ENCODE measurements around the gene ASGR1.
A peak's percentile ranks its signal among the peaks of the same experiment; 100 is the strongest.
"Not testable (repeated sequence)": the region's sequence is repeated elsewhere in the genome, so short reads cannot be mapped to it uniquely, and the experiment has no call there.

ASGR1 gene

DNA sequence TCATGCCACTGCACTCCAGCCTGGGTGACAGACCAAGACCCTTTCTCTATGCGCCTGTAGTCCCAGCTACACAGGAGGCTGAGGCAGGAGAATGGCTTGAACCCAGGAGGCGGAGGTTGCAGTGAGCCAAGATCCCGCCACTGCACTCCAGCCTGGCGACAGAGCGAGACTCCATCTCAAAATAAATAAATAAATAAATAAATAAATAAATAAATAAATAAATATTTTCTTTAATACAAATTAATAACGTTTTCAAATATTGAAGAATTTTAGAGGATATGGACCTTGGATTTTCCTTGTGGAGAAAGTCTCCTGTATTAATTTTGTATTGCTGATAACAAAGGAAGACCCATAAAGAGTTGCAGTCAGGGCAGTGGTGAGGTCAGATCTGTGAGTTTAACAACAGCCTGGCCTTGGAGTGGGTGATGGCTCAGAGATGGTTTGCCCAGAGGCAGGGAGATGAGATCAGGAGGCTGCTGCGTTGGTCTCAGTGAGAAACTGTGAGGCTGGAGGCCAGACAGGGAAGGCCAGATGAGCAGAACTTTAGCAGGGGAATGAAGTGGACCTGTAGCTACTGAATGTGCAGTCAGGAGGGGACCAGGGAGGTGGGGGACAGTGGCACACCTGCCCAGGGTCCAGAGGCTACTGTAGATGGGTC is 4.4 kb upstream of the ASGR1 start:
- no peak overlapping the region for H3K9ac ChIP-seq (ENCODE audit: low read length)
- no peaks in the 10 kb centered on the region for H3K27me3 ChIP-seq (replicated peaks; ENCODE audit: control insufficient read depth, insufficient read depth, low read length)
- H3K9me3 ChIP-seq (ENCODE audit: control insufficient read depth, low read length), result no peaks in the 10 kb centered on the region
- DNase-seq (ENCODE audit: low read depth), result no peak
- H3K4me1 ChIP-seq (ENCODE audit: control insufficient read depth, insufficient read depth, low read length), result no peaks in the 10 kb centered on the region
- no peaks in the 10 kb centered on the region for H3K36me3 ChIP-seq (ENCODE audit: control insufficient read depth, insufficient read depth, low read length, severe bottlenecking)
- no peak overlapping the region for H3K4me3 ChIP-seq (ENCODE audit: low read length)

DNA sequence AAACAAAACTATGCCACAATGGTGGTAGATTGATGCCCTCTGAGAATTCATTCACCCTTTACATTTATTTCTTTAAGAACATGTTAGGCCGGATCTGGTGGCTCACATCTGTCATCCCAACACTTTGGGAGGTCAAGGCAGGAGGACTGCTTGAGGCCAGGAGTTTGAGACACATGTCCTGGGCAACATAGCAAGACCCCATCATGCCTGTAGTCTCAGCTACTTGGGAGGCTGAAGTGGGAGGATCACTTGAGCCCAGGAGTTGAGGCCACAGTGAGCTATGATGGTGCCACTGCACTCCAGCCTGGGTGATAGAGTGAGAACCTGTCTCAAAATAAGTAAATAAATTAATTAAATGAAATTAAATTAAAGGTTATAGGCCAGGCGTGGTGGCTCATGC is 2.9 kb upstream of the ASGR1 start:
- H3K36me3 ChIP-seq (ENCODE audit: control insufficient read depth, insufficient read depth, low read length, severe bottlenecking); DNase-seq (ENCODE audit: low read depth); H3K9ac ChIP-seq (ENCODE audit: low read length); H3K27me3 ChIP-seq (replicated peaks; ENCODE audit: control insufficient read depth, insufficient read depth, low read length); H3K4me3 ChIP-seq (ENCODE audit: low read length); H3K9me3 ChIP-seq (ENCODE audit: control insufficient read depth, low read length): not testable (repeated sequence)
- peaks cover 10% of the 10 kb centered on the region for H3K4me1 ChIP-seq (ENCODE audit: control insufficient read depth, insufficient read depth, low read length)

DNA sequence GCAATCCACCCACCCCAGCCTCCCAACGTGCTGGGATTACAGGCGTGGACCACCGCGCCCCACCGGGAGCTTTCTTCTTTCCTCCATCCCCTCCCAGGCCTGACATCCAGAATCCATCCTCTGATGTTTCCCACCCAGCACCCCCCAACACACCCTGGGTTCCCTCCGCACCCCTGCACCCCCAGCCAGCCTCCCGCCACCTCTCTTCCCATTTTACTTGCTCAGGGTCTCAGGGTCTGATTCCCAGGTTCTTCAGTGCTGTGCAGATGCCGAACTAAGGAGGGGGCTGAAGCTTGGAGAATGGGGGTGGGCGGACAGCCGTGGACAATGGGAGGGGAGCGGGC is 225 bp downstream of the ASGR1 start:
- no peak overlapping the region for H3K4me3 ChIP-seq (ENCODE audit: low read length)
- no peaks in the 10 kb centered on the region for H3K9me3 ChIP-seq (ENCODE audit: control insufficient read depth, low read length)
- DNase-seq (ENCODE audit: low read depth), result no peak
- no peaks in the 10 kb centered on the region for H3K36me3 ChIP-seq (ENCODE audit: control insufficient read depth, insufficient read depth, low read length, severe bottlenecking)
- H3K4me1 ChIP-seq (ENCODE audit: control insufficient read depth, insufficient read depth, low read length), result peaks cover 12% of the 10 kb centered on the region
- peaks cover 32% of the 10 kb centered on the region for H3K27me3 ChIP-seq (replicated peaks; ENCODE audit: control insufficient read depth, insufficient read depth, low read length)
- no peak overlapping the region for H3K9ac ChIP-seq (ENCODE audit: low read length)

DNA sequence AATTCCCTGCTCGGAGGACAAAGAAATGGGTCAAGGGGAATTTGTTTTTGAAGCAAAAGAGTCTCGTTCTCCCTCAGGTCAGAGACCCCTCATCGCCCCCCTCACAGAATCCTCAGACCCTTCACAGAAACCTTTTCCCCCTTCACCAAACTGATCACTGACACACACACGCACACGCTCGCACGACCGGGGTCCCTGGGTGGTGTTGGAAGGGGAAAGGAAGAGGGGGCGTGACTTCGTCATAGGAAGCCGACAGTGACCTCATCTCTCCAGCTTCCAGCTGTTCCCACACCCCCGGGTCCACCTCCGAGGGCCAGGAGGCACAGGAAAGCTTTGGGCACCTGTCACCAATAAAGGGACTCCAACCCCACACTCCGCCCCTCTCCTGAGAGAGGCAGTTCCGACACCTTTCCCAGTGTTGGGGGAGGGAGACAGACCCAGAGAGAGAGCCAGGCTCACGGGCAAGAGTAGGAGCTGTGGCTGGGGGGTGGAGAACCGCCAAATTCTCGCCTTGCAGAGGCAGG is 1.2 kb downstream of the ASGR1 start:
- Histone ChIP-seq H3K9ac (ENCODE audit: low read length) (peak overlapping the region; percentile 30), H3K4me1 (ENCODE audit: control insufficient read depth, insufficient read depth, low read length) (peaks cover 12% of the 10 kb centered on the region), H3K27me3 (replicated peaks; ENCODE audit: control insufficient read depth, insufficient read depth, low read length) (peaks cover 32% of the 10 kb centered on the region), H3K9me3 (ENCODE audit: control insufficient read depth, low read length) (no peaks in the 10 kb centered on the region), H3K4me3 (ENCODE audit: low read length) (peak overlapping the region; percentile 70), H3K36me3 (ENCODE audit: control insufficient read depth, insufficient read depth, low read length, severe bottlenecking) (no peaks in the 10 kb centered on the region)
- DNase-seq (ENCODE audit: low read depth), result peak; percentile 36

DNA sequence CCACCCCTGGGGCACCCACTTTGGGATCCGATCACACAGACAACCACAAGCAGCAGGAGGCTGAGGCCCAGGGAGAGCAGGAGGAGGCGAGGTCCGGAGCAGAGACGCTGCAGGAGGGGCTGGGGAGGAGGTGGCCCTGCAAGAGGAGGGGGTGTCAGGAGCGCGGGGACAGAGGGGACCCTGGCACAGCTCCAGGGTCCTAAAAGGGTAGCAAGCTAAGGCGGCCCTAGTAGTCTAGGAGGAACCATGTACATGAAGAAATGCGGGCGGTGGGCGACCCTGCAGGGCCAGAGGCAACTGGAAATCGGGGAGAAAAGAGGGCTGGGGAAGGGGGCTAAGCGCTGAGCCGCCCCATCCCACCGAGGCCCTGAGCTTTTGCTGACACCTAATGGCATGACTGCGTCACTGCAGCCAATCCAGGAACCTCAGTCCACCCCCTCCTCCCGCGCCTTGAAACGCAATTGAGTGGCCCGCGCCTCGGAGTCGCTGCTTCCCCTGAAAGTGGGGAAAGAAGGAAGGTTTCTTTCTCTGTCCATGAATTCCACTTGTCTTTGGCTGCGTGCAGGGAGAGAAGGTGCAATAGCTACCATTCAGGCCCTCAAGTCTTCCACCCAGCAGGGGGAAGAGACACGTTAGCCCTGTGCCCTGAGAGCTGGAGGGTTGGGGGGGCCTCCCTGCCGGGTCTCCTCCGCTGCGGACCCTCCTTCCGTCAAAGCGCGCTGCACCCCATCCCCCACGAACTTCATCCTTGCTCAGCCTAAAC is 1.8 kb downstream of the ASGR1 start:
- peaks cover 12% of the 10 kb centered on the region for H3K4me1 ChIP-seq (ENCODE audit: control insufficient read depth, insufficient read depth, low read length)

DNA sequence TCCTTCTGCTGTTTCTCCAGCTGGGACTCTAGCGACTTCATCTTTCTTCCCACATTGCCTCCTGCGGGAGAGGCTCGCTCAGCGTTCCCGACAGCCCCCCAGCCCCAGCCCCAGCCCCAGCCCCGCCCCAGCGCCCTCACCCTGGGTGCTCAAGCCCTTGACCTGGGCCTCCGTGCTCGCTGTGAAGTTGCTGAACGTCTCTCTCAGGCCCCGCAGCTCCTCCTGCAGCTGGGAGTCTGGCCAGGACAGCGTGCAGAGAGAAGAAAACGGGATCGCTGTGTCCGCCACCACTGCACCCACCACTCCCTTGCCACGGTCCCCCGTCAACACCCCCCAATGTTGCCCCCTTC is 2.4 kb downstream of the ASGR1 start:
- Histone ChIP-seq H3K36me3 (ENCODE audit: control insufficient read depth, insufficient read depth, low read length, severe bottlenecking) (no peaks in the 10 kb centered on the region), H3K4me1 (ENCODE audit: control insufficient read depth, insufficient read depth, low read length) (peaks cover 12% of the 10 kb centered on the region), H3K4me3 (ENCODE audit: low read length) (peak overlapping the region; percentile 70), H3K9me3 (ENCODE audit: control insufficient read depth, low read length) (no peaks in the 10 kb centered on the region), H3K27me3 (replicated peaks; ENCODE audit: control insufficient read depth, insufficient read depth, low read length) (peaks cover 32% of the 10 kb centered on the region), H3K9ac (ENCODE audit: low read length) (peak overlapping the region; percentile 30)
- peak; percentile 41 for DNase-seq (ENCODE audit: low read depth)

More for the DNA sequence above, 1.8 kb downstream of the ASGR1 start:
- no peaks in the 10 kb centered on the region for H3K9me3 ChIP-seq (ENCODE audit: control insufficient read depth, low read length)
- peaks cover 32% of the 10 kb centered on the region for H3K27me3 ChIP-seq (replicated peaks; ENCODE audit: control insufficient read depth, insufficient read depth, low read length)
- DNase-seq (ENCODE audit: low read depth), result peak; percentile 90
- H3K4me3 ChIP-seq (ENCODE audit: low read length), result peak overlapping the region; percentile 70
- H3K9ac ChIP-seq (ENCODE audit: low read length), result peak overlapping the region; percentile 30
- H3K36me3 ChIP-seq (ENCODE audit: control insufficient read depth, insufficient read depth, low read length, severe bottlenecking), result no peaks in the 10 kb centered on the region

DNA sequence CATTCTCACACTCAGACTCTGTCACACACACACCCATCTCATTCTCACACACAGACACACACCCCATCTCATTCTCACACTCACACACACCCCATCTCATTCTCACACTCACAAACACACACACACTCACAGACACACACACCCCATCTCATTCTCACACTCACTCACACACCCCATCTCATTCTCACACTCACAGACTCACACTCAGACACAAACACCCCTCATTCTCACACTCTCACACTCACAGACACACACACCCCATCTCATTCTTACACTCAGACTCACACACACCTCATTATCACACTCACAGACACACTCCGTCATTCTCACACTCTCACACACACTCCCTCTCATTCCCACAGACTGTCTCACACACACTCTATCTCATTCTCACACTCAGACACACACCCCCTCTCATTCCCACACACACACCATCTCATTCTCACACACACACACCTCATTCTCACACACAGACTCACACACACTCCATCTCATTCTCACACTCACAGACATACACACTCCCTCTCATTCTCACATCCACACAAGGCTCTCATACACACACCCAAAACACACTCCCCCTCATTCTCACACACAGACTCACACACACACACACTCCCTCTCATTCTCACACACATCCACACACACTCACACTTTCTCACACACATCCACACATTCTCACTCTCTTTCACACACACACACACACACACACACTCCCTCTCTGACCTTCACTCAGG is 2.9 kb downstream of the ASGR1 start:
- DNase-seq (ENCODE audit: low read depth), result no peak
- no peak overlapping the region for H3K9ac ChIP-seq (ENCODE audit: low read length)
- no peaks in the 10 kb centered on the region for H3K9me3 ChIP-seq (ENCODE audit: control insufficient read depth, low read length)
- H3K4me1 ChIP-seq (ENCODE audit: control insufficient read depth, insufficient read depth, low read length), result peaks cover 12% of the 10 kb centered on the region
- H3K4me3 ChIP-seq (ENCODE audit: low read length), result no peak overlapping the region
- no peaks in the 10 kb centered on the region for H3K36me3 ChIP-seq (ENCODE audit: control insufficient read depth, insufficient read depth, low read length, severe bottlenecking)
- H3K27me3 ChIP-seq (replicated peaks; ENCODE audit: control insufficient read depth, insufficient read depth, low read length), result peaks cover 32% of the 10 kb centered on the region

DNA sequence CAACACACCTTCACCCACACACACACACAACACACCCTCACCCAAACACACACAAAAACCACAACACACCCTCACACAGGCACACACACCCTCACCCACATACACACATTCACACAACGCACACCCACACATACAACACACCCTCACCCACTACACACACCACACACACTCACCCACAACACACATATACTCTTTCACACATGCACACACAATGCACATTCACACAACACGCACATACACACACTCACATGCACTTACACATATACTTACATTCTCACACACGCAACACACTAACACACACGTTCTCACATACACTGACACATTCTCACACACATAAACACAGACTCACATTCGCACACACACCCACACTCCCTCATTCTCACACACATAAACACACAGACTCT is 3.8 kb downstream of the ASGR1 start:
- H3K9me3 ChIP-seq (ENCODE audit: control insufficient read depth, low read length), result peaks cover under 1% of the 10 kb centered on the region
- H3K4me1 ChIP-seq (ENCODE audit: control insufficient read depth, insufficient read depth, low read length), result peaks cover 12% of the 10 kb centered on the region
- peaks cover 32% of the 10 kb centered on the region for H3K27me3 ChIP-seq (replicated peaks; ENCODE audit: control insufficient read depth, insufficient read depth, low read length)
- DNase-seq (ENCODE audit: low read depth), result no peak
- H3K9ac ChIP-seq (ENCODE audit: low read length), result no peak overlapping the region
- H3K36me3 ChIP-seq (ENCODE audit: control insufficient read depth, insufficient read depth, low read length, severe bottlenecking), result no peaks in the 10 kb centered on the region
- no peak overlapping the region for H3K4me3 ChIP-seq (ENCODE audit: low read length)

DNA sequence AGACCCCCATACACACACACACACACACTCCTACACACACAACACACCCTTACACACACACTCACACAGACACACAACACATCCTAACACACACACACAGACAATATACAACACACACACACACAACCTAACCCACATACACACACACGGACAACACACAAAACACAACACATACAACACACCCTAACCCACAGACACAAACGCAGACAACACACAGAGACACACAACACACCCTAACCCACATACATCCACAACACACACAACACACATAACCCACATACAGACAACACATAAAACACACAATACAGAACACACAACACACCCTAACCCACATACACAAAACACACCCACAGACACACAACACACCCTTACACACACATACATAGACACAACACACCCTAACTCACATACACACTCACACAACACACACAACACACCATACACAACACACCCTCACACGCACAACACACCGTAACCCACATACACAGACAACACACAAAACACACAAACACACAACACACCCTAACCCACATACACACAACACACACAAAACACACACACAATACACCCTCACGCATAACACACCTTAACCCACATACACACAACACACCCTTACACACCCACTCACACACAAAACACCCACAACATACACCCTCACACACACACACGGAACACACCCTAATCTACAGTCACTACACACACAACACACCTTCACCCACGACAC is 4.4 kb downstream of the ASGR1 start:
- Histone ChIP-seq H3K4me1 (ENCODE audit: control insufficient read depth, insufficient read depth, low read length) (peaks cover 12% of the 10 kb centered on the region), H3K36me3 (ENCODE audit: control insufficient read depth, insufficient read depth, low read length, severe bottlenecking) (no peaks in the 10 kb centered on the region), H3K9me3 (ENCODE audit: control insufficient read depth, low read length) (peaks cover 5% of the 10 kb centered on the region), H3K27me3 (replicated peaks; ENCODE audit: control insufficient read depth, insufficient read depth, low read length) (peaks cover 32% of the 10 kb centered on the region), H3K4me3 (ENCODE audit: low read length) (no peak overlapping the region), H3K9ac (ENCODE audit: low read length) (no peak overlapping the region)
- DNase-seq (ENCODE audit: low read depth), result no peak

DNA sequence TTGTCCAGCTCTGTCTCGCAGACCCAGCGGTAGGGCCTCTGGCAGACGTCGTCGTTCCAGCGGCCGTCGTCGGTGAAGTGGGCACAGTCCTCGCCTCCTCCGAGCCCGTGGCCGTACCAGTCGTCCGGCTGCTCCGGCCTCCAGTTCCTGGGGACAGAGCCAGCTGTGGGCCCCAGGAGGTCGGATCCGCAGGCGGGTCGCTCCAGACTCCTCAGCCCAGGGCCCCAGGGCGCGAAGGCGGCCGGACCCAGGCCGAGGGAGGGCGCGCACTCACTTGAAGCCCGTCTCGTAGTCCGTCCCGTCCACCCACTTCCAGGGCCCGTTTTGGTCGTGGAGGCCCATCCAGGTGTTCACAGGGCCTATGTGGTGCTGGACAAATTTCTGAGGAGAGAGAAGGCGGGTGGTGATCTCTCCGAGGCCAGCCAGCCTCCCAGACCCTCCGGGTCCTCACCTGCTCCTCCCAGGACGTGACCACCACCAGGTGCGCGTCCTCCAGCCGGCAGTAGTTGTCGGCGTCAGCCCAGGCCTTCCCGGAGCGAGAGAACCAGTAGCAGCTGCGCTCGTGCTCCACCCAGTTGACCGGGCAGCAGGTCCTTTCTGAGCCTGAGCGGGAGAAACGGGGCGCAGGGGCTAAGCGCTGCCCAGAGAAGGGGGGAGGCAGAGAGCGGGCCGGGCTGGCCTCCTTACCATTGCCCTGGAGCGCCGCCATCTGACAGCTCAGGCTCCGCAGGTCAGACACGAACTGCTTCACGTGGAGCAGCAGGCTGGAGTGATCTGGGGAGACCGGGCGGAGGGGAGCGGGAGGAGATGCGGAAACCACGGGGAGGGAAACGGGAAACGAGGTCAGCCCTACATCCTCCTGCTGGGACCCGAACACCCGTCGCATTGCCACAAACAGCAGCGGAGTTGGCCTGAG is 5.2 kb downstream of the ASGR1 start:
- Histone ChIP-seq H3K4me1 (ENCODE audit: control insufficient read depth, insufficient read depth, low read length) (peaks cover 12% of the 10 kb centered on the region), H3K9ac (ENCODE audit: low read length) (no peak overlapping the region), H3K9me3 (ENCODE audit: control insufficient read depth, low read length) (peaks cover 7% of the 10 kb centered on the region), H3K36me3 (ENCODE audit: control insufficient read depth, insufficient read depth, low read length, severe bottlenecking) (no peaks in the 10 kb centered on the region), H3K4me3 (ENCODE audit: low read length) (no peak overlapping the region), H3K27me3 (replicated peaks; ENCODE audit: control insufficient read depth, insufficient read depth, low read length) (peaks cover 32% of the 10 kb centered on the region)
- DNase-seq (ENCODE audit: low read depth), result no peak

Data from adipocyte (in vitro differentiated cells).